GM23338 (cell line): ENCODE data around the gene ADORA1.

Experiments used
- CREB1 ChIP-seq: fragments of 250-450 bp; sonication (Bioruptor Pico); IDR thresholded peaks from 2 replicates; pipeline ENCODE4 v1.5.0; 2020; ENCODE audit warnings: low read depth, mild to moderate bottlenecking, moderate library complexity
- CTCF ChIP-seq, 2 experiments: fragments of 200-600 bp in 1 of 2; sonication (generic) in 1 of 2; conservative IDR thresholded peaks; 2 replicates each; pipeline versions ENCODE4 v1.5.1 to v1.6.1; 2016 to 2017; ENCODE audit warnings: antibody characterized with exemption in 2 of 2, low read depth in 2 of 2, mild to moderate bottlenecking in 2 of 2, moderate library complexity in 1 of 2
- EZH2 ChIP-seq: fragments of 200-600 bp; sonication (generic); IDR thresholded peaks from one replicate; pipeline ENCODE4 v1.8.0; 2017; ENCODE audit warnings: antibody characterized with exemption, mild to moderate bottlenecking, low read depth; ENCODE audit not compliant: unreplicated experiment
- EZH2phosphoT487 ChIP-seq: fragments of 200-600 bp; sonication (generic); IDR thresholded peaks from one replicate; pipeline ENCODE4 v1.8.1; 2018; ENCODE audit warnings: antibody characterized with exemption; ENCODE audit not compliant: unreplicated experiment
- JUNB ChIP-seq: IDR thresholded peaks from one replicate; pipeline ENCODE4 v1.6.1; 2016; ENCODE audit warnings: antibody characterized with exemption; ENCODE audit not compliant: unreplicated experiment
- NANOG ChIP-seq: IDR thresholded peaks from 2 replicates; pipeline ENCODE4 v1.6.1; 2016; ENCODE audit warnings: antibody characterized with exemption, borderline replicate concordance
- POLR2AphosphoS5 ChIP-seq: IDR thresholded peaks from 2 replicates; pipeline ENCODE4 v1.6.1; 2016; ENCODE audit warnings: antibody characterized with exemption, low read depth
- REST ChIP-seq: IDR thresholded peaks from one replicate; pipeline ENCODE4 v1.6.1; 2018; ENCODE audit warnings: antibody characterized with exemption; ENCODE audit not compliant: unreplicated experiment
- STAT1 ChIP-seq: IDR thresholded peaks from one replicate; pipeline ENCODE4 v1.6.1; 2016; ENCODE audit warnings: antibody characterized with exemption; ENCODE audit not compliant: unreplicated experiment
- ZNF331 ChIP-seq: fragments of 250-450 bp; sonication (Bioruptor Pico); IDR thresholded peaks from 2 replicates; pipeline ENCODE4 v1.5.0; 2020; ENCODE audit warnings: low read depth, mild to moderate bottlenecking, moderate library complexity

- TF ChIP-seq EZH2, result no peak
- TF ChIP-seq JUNB, result no peak
- TF ChIP-seq CTCF (conservative IDR thresholded peaks at IDR 0.05; ENCODE audit: low read depth in 2 of 2), result no peak
- TF ChIP-seq CREB1 (CRISPR knock-in tag), result no peak
- TF ChIP-seq POLR2AphosphoS5, result no peak
- TF ChIP-seq REST, result no peak
- TF ChIP-seq STAT1, result no peak
- TF ChIP-seq NANOG, result no peak
- no peak for TF ChIP-seq EZH2phosphoT487
- TF ChIP-seq ZNF331 (CRISPR knock-in tag), result no peak
Observed at GRCh38 chr1:203159844-203160243, 32.3 kb downstream of the ADORA1 start.
